ENCODE measurements around the gene ENOPH1.
"Not testable (repeated sequence)": the region's sequence is repeated elsewhere in the genome, so short reads cannot be mapped to it uniquely, and the experiment has no call there.

ENOPH1 gene

GRCh38 chr4:82430193-82430963 lies at the start of gene ENOPH1, which contains the start of gene HNRNPDL:
TSS of gene ENOPH1 (plus strand) at chr4:82430590. CDS start at chr4:82430830, 240 bp downstream.
TSS of gene HNRNPDL (minus strand) at chr4:82430462. CDS start at chr4:82429690, 772 bp downstream.
- peak; percentile 81 to 98 (median 96) for DNase-seq

- DNase-seq: no peak
Measured at GRCh38 chr4:82380831-82381230, 49.6 kb upstream of the ENOPH1 start.

- DNase-seq: no peak
Measured at GRCh38 chr4:82381235-82381634, 49.2 kb upstream of the ENOPH1 start.

- no peak for DNase-seq
Measured at GRCh38 chr4:82381661-82382296, 48.6 kb upstream of the ENOPH1 start.

DNA sequence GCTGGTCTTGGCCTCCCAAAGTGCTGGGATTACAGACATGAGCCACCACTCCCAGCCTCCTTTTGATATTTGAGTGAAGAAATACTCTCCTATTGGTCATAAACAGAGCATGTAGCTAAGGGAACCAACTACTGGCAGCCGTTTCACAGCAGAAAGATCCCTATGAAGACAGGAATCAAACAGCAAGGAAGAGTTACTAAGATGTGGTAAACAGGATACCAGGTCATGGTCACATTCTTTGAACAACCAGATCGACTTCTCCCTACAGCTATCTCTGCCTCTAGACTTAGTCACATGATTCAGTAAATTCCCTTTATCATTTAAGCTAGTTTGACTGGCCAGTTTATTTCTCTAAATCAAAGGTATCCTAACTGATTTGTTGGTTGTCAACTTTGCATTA lies 47.6 kb upstream of the ENOPH1 start:
- no peak for DNase-seq

GRCh38 chr4:82386312-82386711 lies 44.1 kb upstream of the ENOPH1 start:
- not testable (repeated sequence) for DNase-seq

DNA sequence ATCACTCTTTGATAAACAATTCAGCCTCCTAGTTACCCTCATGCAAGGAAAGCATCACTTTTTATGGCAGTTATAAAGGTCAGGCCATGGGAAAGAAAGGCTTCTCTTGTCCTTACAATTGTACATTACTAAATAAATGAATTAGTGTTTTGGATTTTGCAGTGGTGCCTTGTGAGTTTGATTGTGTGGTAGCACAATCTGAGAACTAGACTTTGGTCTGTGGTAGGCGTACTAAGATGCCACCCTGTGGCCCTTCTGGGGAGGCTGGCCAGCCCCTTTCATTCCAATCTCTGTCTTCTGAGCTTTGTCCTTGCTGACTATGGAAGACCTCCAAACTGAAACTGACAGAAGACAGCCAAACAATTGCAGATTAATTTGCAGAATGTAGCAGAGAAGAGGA lies 42.0 kb upstream of the ENOPH1 start:
- DNase-seq: peak in 1 of 58 donors; percentile 4

- DNase-seq: not testable (repeated sequence)
Measured at GRCh38 chr4:82390061-82390460, 40.3 kb upstream of the ENOPH1 start.

GRCh38 chr4:82394896-82395295 lies 35.5 kb upstream of the ENOPH1 start:
- DNase-seq: no peak

- DNase-seq: no peak
Measured at GRCh38 chr4:82397527-82397926, 32.9 kb upstream of the ENOPH1 start.

GRCh38 chr4:82398263-82398662 lies 32.1 kb upstream of the ENOPH1 start:
- DNase-seq: no peak

GRCh38 chr4:82401600-82401999 lies 28.8 kb upstream of the ENOPH1 start:
- no peak for DNase-seq

- DNase-seq: no peak
Measured at GRCh38 chr4:82402196-82402775, 28.1 kb upstream of the ENOPH1 start.

GRCh38 chr4:82403725-82404124 lies 26.7 kb upstream of the ENOPH1 start:
- no peak for DNase-seq

GRCh38 chr4:82415061-82415460 lies 15.3 kb upstream of the ENOPH1 start:
- DNase-seq: not testable (repeated sequence)

GRCh38 chr4:82415922-82416365 lies 14.4 kb upstream of the ENOPH1 start:
- no peak for DNase-seq

DNA sequence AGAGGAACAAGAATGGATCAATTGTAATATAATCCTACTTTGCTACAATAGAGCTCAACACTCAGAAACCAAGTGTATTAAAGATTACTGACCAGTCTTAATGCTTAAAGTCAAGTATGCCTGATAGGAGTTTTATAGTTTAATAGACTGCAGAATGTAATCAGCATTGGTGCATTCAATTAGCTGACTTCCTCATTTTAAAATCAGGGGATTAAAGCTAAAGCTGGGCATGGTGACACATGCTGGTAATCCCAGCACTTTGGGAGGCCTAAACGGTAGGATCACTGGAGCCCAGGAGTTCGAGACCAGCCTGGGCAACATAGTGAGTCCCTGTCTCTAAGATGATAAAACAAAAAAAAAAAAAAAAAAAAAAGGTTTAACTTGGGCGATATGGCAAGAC lies 10.9 kb upstream of the ENOPH1 start:
- DNase-seq: no peak

- DNase-seq: no peak
Measured at GRCh38 chr4:82421796-82422560, 8.4 kb upstream of the ENOPH1 start.

GRCh38 chr4:82422616-82423015 lies 7.8 kb upstream of the ENOPH1 start:
- DNase-seq: no peak

- DNase-seq: no peak
Measured at GRCh38 chr4:82423245-82424054, 6.9 kb upstream of the ENOPH1 start.

- no peak for DNase-seq
Measured at GRCh38 chr4:82425478-82425877, 4.9 kb upstream of the ENOPH1 start.
